Left colon (tissue), 2 donors: ENCODE results near the gene NBPF11. TPM values are rescaled to one million over a fixed set of nuclear protein-coding genes. Genes with fewer than 3 reads are reported as not detected.
A peak's percentile ranks its signal among the peaks of the same experiment; 100 is the strongest.
"Not testable (repeated sequence)": the region's sequence is repeated elsewhere in the genome, so short reads cannot be mapped to it uniquely, and the experiment has no call there.

Experiments
- ATAC-seq: fragments of 200-7000 bp; cut with Tn5 transposase; one replicate; pipeline ENCODE4 v1.9.1; 2020; ENCODE audit warnings: mild to moderate bottlenecking, moderate library complexity
- DNase-seq, 2 donors: peaks; one replicate each; pipeline ENCODE4 v3.0.0-alpha.2; 2020
- intact Hi-C, 2 donors: fragments of 100-400 bp; cut with DNase I in 1 of 2; cut with micrococcal nuclease in 1 of 2; formaldehyde crosslinking; loops; one replicate each; pipeline versions ENCODE4 v1.11.2 to v1.14.0; 2022; cut with DNase I, micrococcal nuclease
- total RNA-seq, 2 donors: library from RNA; stranded (reverse); fragmentation: NEBNext Ultra II Directional; extraction: Animal tissue kit (Norgen Biotek cat#: 25700); gene quantifications; one replicate each; pipeline ENCODE4 v1.2.1, GENCODE V29; 2021
- donor health status: DM: no; HTN: no; CAD: no.
- donor health status: DM: yes; HTN: yes; CAD: no.

NBPF11 gene
- total RNA-seq, 2 donors from 2014 or later, result 8.7 to 10.1 TPM

DNA sequence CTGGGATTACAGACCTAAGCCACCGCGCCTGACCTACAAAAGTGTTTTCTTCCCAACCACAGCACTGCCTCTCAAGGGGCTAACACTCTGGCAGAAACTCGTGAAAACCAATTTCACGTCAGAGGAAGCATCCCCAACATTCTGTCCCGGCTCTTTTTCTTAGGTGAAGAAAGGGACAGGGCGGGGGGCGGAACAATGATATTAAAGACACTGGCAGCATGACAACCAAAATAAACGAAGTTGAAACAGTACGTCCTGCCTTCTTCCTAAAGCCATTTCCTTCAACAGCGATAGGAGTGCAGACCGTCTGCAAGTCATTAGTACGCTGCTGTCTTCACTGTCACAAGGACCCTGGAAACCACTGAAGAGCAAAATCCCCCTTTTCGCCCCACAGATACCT, 74.0 kb downstream of the NBPF11 start:
- DNase-seq, intact Hi-C loops, ATAC-seq: not testable (repeated sequence)

DNA sequence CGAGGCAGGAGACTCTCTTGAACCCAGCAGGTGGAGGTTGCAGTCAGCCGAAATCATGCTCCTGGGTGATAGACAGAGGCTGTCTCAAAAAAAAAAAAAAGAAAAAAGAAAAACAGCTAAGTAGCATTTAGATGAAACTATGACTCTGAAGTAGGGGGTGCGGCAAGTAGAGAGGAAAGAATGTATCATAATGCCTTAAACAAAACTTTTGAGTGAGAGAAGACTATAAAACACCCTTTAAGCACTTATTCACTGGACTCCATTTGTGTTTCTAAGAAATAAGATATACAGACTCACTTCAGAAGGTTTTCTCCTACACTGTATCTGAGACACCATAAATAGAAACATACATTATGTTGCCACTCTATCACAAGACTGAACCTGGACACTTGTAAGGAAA, 74.6 kb downstream of the NBPF11 start:
- ATAC-seq, intact Hi-C loops, DNase-seq: not testable (repeated sequence)

DNA sequence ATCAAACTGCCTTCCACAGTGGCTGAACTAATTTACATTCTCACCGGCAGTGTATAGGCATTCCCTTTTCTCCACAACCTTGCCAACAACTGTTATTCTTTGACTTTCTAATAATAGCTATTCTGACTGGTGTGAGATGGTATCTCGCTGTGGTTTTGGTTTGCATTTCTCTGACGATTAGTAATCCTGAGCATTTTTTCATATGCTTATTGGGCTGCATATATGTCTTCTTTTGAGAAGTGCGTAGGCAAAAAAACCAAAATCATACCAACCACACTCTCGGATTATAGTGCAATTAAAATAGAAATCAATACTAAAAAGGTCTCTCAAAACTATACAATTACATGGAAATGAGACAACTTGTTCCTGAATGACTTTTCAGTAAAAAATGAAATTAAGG, 78.7 kb downstream of the NBPF11 start:
- ATAC-seq, result not testable (repeated sequence)

DNA sequence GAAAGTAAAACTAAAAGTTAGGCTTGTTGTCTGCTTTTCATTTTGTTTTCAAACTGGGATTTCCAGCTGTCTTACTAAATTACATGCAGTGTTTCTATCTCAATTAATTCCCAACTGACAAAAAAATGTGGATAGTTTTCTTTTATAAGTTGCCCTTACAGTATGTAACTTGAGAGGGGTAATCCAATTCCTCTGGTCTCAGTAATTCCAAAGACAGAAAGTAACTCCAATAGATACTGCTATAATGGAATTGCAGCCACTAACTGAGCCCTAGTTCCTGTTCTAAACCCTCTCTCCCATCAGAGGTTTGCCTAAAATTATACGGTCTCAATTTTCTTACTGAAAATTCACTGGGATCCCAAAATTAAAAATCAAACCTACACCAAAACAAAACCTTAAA, 83.5 kb downstream of the NBPF11 start:
- intact Hi-C loops, DNase-seq, ATAC-seq: not testable (repeated sequence)

More for the DNA sequence above, 78.7 kb downstream of the NBPF11 start:
- DNase-seq, intact Hi-C loops: not testable (repeated sequence)

DNA sequence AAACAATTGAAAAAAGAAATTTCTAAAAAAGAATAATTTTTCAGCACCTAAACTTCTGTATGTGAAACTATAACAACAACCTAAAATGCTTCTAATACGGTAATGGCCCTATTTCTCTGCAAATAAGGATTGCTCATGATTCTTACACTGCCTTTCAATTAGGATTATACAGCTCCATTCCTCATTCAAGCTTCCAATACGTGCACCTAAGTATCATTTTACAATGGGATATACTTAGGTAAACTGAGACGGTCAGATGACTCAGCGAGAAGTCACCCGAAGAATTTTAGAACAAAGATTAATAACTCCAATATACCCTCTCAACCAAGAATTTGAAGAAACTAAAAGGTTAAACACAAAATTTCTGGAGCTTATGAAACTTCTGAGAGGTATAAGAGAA, 83.9 kb downstream of the NBPF11 start:
- DNase-seq, intact Hi-C loops, ATAC-seq: not testable (repeated sequence)

DNA sequence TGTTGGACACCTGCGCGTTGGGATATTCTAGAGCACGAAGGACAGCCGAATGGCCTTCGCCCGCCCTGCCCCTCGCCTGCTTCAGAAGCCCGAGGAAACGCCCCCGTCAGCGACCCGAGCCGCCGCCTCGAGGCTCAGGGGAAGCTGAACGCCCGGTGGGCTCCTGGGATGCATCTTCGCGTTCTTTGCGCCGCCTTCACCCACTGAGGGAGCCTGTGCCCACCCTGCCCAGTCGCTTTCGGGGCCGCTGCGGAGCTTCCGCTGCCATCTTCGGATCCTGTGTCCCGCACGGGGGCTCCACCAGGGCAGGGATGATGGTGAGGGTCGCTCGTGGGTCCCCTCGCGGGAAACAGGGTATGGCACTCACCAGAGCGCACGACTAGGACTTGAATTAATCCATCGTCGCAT, 91.8 kb downstream of the NBPF11 start:
- intact Hi-C loops, ATAC-seq: not testable (repeated sequence)
- DNase-seq, result peak in 1 of 2 donors; percentile 6

DNA sequence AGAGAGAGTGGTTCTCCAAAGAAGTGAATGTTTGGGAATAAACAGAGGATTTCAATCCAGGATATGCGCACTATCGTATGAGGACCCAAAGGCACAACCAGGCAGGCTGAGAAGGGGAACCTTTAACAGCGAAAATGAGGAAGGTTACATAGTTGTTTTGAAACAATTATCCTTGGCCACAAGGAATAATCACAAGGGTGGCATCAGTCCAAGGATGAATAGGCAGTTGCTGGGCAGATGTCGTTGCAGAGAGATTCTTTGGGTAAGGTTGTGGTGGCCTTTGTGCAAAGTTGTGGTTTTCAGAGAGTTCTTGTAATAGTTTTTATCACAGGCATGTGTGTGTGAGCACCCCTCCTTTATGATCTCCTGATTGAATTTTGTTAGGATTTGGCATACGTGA, 94.7 kb downstream of the NBPF11 start:
- intact Hi-C loops, ATAC-seq, DNase-seq: not testable (repeated sequence)

Other genes with a start within 250 kb of the NBPF11 start
- not detected for gene GJA8, start 249.5 kb downstream of the NBPF11 start, total RNA-seq
- gene GPR89B, start 223.9 kb downstream of the NBPF11 start, total RNA-seq, result 10 to 100 TPM; 10.6 to 13.3 TPM